ENCODE data around the gene PHF2.

DNA sequence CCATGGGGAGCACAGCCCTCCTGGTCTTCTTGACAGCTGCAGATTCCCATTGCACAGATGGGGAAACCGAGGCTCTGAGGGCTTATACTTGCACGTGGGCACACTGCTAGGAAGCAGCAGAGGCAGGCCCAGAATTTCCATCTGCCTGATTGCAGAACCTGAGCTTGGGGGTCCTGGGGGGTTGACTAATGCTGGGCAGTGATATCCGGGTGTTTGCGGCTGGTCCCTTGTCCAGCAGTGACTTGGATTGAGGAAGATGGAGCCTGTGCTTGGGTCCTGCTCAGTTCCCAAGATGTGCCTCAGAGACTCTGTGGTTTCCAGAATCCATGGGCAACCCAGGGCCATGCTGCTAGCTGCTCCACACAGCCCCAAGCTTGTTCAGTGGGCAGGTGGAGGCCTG is 91.2 kb downstream of the PHF2 start:
- TF ChIP-seq POLR2A (IDR thresholded peaks at IDR 0.05) (no peak), EP300 (IDR thresholded peaks at IDR 0.05; ENCODE audit: low read depth) (no peak)
- TF ChIP-seq, protein P1, sequence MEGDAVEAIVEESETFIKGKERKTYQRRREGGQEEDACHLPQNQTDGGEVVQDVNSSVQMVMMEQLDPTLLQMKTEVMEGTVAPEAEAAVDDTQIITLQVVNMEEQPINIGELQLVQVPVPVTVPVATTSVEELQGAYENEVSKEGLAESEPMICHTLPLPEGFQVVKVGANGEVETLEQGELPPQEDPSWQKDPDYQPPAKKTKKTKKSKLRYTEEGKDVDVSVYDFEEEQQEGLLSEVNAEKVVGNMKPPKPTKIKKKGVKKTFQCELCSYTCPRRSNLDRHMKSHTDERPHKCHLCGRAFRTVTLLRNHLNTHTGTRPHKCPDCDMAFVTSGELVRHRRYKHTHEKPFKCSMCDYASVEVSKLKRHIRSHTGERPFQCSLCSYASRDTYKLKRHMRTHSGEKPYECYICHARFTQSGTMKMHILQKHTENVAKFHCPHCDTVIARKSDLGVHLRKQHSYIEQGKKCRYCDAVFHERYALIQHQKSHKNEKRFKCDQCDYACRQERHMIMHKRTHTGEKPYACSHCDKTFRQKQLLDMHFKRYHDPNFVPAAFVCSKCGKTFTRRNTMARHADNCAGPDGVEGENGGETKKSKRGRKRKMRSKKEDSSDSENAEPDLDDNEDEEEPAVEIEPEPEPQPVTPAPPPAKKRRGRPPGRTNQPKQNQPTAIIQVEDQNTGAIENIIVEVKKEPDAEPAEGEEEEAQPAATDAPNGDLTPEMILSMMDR (IDR thresholded peaks at IDR 0.05) = no peak
